ENCODE data around the gene POU2F2. TPM values are rescaled to one million over a fixed set of nuclear protein-coding genes. Genes with fewer than 3 reads are reported as not detected.

Gene POU2F2
- total RNA-seq, 1 experiment from 2014 or later: 0.89 TPM

DNA sequence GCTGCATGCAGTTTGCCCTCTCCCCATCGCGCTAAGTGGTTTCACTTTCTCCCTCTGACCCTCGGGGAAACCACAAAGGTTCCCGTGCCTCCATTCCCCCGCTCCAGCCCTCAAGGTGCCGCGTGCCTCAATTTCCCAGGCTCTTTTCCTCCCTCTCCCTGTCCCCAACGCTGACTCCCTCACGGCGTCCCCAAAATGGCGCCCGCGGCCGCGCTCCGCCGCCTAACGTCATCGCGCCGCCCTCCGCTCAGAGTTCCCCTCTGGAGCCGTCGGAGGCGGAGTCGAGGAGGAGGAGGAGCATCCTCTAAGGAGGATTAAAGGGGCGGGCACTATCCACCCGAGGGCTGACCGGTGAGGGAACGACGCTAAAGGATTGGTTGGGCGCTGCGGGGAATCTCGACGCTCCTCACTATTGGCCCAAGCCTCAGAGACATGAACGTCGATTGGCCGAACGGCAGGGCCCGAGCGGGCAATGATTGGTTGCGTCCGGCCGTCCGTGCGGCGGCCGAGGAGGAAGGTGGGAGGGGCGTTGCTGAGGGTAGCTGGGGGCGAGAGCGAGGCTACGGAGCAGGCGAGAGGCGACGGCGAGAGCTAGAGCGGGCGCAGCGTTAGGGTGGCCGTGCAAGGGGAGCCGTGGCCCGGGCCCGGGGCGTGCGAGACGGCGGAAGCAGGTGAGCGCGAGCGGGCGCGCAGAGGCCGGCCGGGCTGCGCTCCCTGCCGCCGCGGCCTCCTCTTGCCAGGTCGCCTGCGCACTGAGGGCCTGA, 56.4 kb downstream of the POU2F2 start, which contains the start of gene ZNF574 (continued):
- TF ChIP-seq EZH2phosphoT487 (IDR thresholded peaks at IDR 0.05; ENCODE audit: borderline replicate concordance): no peak
- TF ChIP-seq POLR2AphosphoS5 (IDR thresholded peaks at IDR 0.05; ENCODE audit: low read depth, low read length): peak; percentile 54; the same call in 1 of the 2 replicates
- TF ChIP-seq CEBPB (IDR thresholded peaks at IDR 0.05; ENCODE audit: low read depth): no peak
- TF ChIP-seq, protein P1, sequence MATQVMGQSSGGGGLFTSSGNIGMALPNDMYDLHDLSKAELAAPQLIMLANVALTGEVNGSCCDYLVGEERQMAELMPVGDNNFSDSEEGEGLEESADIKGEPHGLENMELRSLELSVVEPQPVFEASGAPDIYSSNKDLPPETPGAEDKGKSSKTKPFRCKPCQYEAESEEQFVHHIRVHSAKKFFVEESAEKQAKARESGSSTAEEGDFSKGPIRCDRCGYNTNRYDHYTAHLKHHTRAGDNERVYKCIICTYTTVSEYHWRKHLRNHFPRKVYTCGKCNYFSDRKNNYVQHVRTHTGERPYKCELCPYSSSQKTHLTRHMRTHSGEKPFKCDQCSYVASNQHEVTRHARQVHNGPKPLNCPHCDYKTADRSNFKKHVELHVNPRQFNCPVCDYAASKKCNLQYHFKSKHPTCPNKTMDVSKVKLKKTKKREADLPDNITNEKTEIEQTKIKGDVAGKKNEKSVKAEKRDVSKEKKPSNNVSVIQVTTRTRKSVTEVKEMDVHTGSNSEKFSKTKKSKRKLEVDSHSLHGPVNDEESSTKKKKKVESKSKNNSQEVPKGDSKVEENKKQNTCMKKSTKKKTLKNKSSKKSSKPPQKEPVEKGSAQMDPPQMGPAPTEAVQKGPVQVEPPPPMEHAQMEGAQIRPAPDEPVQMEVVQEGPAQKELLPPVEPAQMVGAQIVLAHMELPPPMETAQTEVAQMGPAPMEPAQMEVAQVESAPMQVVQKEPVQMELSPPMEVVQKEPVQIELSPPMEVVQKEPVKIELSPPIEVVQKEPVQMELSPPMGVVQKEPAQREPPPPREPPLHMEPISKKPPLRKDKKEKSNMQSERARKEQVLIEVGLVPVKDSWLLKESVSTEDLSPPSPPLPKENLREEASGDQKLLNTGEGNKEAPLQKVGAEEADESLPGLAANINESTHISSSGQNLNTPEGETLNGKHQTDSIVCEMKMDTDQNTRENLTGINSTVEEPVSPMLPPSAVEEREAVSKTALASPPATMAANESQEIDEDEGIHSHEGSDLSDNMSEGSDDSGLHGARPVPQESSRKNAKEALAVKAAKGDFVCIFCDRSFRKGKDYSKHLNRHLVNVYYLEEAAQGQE (IDR thresholded peaks at IDR 0.05; ENCODE audit: low read depth): no peak
- TF ChIP-seq, protein P2, sequence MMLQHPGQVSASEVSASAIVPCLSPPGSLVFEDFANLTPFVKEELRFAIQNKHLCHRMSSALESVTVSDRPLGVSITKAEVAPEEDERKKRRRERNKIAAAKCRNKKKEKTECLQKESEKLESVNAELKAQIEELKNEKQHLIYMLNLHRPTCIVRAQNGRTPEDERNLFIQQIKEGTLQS (IDR thresholded peaks at IDR 0.05): no peak
- TF ChIP-seq, protein P3, sequence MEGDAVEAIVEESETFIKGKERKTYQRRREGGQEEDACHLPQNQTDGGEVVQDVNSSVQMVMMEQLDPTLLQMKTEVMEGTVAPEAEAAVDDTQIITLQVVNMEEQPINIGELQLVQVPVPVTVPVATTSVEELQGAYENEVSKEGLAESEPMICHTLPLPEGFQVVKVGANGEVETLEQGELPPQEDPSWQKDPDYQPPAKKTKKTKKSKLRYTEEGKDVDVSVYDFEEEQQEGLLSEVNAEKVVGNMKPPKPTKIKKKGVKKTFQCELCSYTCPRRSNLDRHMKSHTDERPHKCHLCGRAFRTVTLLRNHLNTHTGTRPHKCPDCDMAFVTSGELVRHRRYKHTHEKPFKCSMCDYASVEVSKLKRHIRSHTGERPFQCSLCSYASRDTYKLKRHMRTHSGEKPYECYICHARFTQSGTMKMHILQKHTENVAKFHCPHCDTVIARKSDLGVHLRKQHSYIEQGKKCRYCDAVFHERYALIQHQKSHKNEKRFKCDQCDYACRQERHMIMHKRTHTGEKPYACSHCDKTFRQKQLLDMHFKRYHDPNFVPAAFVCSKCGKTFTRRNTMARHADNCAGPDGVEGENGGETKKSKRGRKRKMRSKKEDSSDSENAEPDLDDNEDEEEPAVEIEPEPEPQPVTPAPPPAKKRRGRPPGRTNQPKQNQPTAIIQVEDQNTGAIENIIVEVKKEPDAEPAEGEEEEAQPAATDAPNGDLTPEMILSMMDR (IDR thresholded peaks at IDR 0.05 in 2 of 3, conservative IDR thresholded peaks at IDR 0.05 in 1 of 3; ENCODE audit: borderline replicate concordance in 1 of 3, insufficient read depth in 1 of 3, low read depth in 2 of 3, low read length in 2 of 3): no peak

DNA sequence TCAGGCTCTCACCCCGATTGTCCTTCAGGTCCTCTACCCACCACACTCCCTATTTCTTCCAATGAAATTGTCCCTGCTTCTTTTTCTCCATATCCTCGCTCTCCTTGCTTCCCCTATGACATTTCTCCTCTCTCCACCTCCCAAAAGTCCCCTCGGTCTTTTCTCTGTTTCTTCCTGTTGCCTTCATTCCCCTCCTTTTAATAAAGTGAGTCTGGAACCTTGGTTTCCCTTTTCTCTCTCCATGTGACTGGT, 57.0 kb downstream of the POU2F2 start:
- TF ChIP-seq POLR2AphosphoS5 (IDR thresholded peaks at IDR 0.05; ENCODE audit: low read depth, low read length) (no peak), SIN3A (IDR thresholded peaks at IDR 0.05; ENCODE audit: low read depth) (peak; percentile 55; the same call in 1 of the 2 replicates), POLR2A (IDR thresholded peaks at IDR 0.05; ENCODE audit: borderline replicate concordance, extremely low read depth, insufficient read depth, insufficient read length) (peak; percentile 30)
- peaks cover 11 to 19% of the 10 kb centered on the region in 2 experiments; a peak in 3 of 4 replicates for H3K36me3 ChIP-seq (ENCODE audit: control insufficient read depth in 1 of 2, insufficient read depth in 2 of 2, low read length in 2 of 2)
- ChIA-PET POLR2A (no interaction called here), RAD21 (ENCODE audit: low non-redundant PET in 1 of 2, low total read pairs in 2 of 2, uncharacterized antibody in 2 of 2, unreplicated experiment in 2 of 2) (no interaction called here), CTCF (no interaction called here)
- TSS peak; percentile 94 for BruUV-seq (replicated peaks)
- H4K20me1 ChIP-seq (ENCODE audit: insufficient read depth): no peaks in the 10 kb centered on the region; the same call in 1 of the 2 replicates
- H3K4me2 ChIP-seq (ENCODE audit: low read length): peak overlapping the region; percentile 98
- DNase-seq (ENCODE audit: low read depth, low spot score) (no peak), ATAC-seq (peak; percentile 2)
- H3K9me3 ChIP-seq (ENCODE audit: control insufficient read depth in 1 of 2, insufficient read depth in 1 of 2, low read depth in 1 of 2, low read length in 2 of 2): no peaks in the 10 kb centered on the region
- peak overlapping the region; percentile 90 for H3K27ac ChIP-seq (ENCODE audit: low read depth, low read length)
- H3K4me1 ChIP-seq (ENCODE audit: control insufficient read depth in 1 of 2, insufficient read depth in 2 of 2, low read length in 2 of 2): peaks cover 11 to 36% of the 10 kb centered on the region in 2 experiments
- no peaks in the 10 kb centered on the region for H3K27me3 ChIP-seq (ENCODE audit: insufficient read depth, low read length)
- peak overlapping the region; percentile 91 to 97 for H3K4me3 ChIP-seq (replicated peaks in 1 of 2; ENCODE audit: low read depth in 1 of 2, low read length in 2 of 2)
- H2AFZ ChIP-seq (ENCODE audit: low read depth, low read length, poor library complexity, severe bottlenecking): no peak overlapping the region
- intact Hi-C loops (cut with micrococcal nuclease): loop anchor here (10.0 kb wide), 1 partner anchor 450 kb away; the partner anchor contains the start of gene CEACAM1
- H3K9me2 ChIP-seq (ENCODE audit: insufficient read depth): no peaks in the 10 kb centered on the region
- peaks cover 44% of the 10 kb centered on the region for H3K79me2 ChIP-seq (ENCODE audit: insufficient read depth, low read length)
- H3K9ac ChIP-seq (ENCODE audit: low read length): peak overlapping the region; percentile 99
